Heart right ventricle (tissue), 16 donors: Measurements from ENCODE around the gene TSHR. TPM values are rescaled to one million over a fixed set of nuclear protein-coding genes. Genes with fewer than 3 reads are reported as not detected.

ENCODE experiments used
- ATAC-seq, 8 donors: fragments of 200-7000 bp; cut with Tn5 transposase; one replicate each; pipeline ENCODE4 v1.9.1; 2020; ENCODE audit warnings: mild to moderate bottlenecking in 8 of 8, moderate library complexity in 8 of 8, moderate number of reproducible peaks in 1 of 8
- DNase-seq, 2 donors: peaks; one replicate each; pipeline ENCODE4 v3.0.0-alpha.2; 2020
- H3K27ac ChIP-seq, 10 donors: fragments of 200-600 bp; sonication (generic) in 2 of 10; one replicate each; pipeline versions ENCODE4 v1.5.0 to v1.8.0; 2020 to 2022; ENCODE audit warnings: mild to moderate bottlenecking in 3 of 10
- H3K27me3 ChIP-seq, 7 donors: fragments of 200-600 bp; one replicate each; pipeline ENCODE4 v1.8.0; 2021 to 2022; ENCODE audit warnings: mild to moderate bottlenecking in 2 of 7
- H3K36me3 ChIP-seq, 9 donors: fragments of 200-600 bp; sonication (generic) in 1 of 9; one replicate each; pipeline versions ENCODE4 v1.5.0 to v1.8.0; 2020 to 2022; ENCODE audit warnings: mild to moderate bottlenecking in 2 of 9
- H3K4me1 ChIP-seq, 9 donors: fragments of 200-600 bp; sonication (generic) in 1 of 9; one replicate each; pipeline versions ENCODE4 v1.5.0 to v1.8.0; 2020 to 2022; ENCODE audit warnings: mild to moderate bottlenecking in 4 of 9
- H3K4me3 ChIP-seq, 10 donors: fragments of 200-600 bp; sonication (generic) in 2 of 10; one replicate each; pipeline versions ENCODE4 v1.5.0 to v1.8.0; 2020 to 2022; ENCODE audit warnings: mild to moderate bottlenecking in 7 of 10, moderate library complexity in 2 of 10
- H3K9me3 ChIP-seq, 11 donors: fragments of 200-600 bp in 10 of 11; sonication (generic) in 2 of 11; one replicate each; pipeline versions ENCODE4 v1.5.0 to v1.8.0; 2013 to 2022; ENCODE audit warnings: mild to moderate bottlenecking in 2 of 11, control low read depth in 1 of 11, moderate library complexity in 1 of 11
- CTCF ChIP-seq, 9 donors: fragments of 200-600 bp; sonication (generic) in 2 of 9; IDR thresholded peaks; one replicate each; pipeline versions ENCODE4 v1.5.0 to v1.8.0; 2021 to 2022; ENCODE audit warnings: antibody characterized with exemption in 9 of 9, mild to moderate bottlenecking in 5 of 9, moderate library complexity in 1 of 9
- WGBS, 2 donors: extraction: QIAGEN DNeasy Blood & Tissue Kit; methylation state at CpG; one replicate each; pipeline ENCODE4 v1.1.7; 2013; ENCODE audit warnings: inconsistent platforms in 1 of 2; 5-methylcytosine and 5-hydroxymethylcytosine counted together
- intact Hi-C, 10 donors: fragments of 100-400 bp; cut with DNase I; formaldehyde crosslinking; loops; one replicate each; pipeline versions ENCODE4 v1.11.1 to v1.14.2; 2022
- polyA plus RNA-seq, 2 donors: library from polyadenylated mRNA; stranded (reverse); fragments of 200-250 nt; gene quantifications; one replicate each; pipeline ENCODE4 v1.2.3, GENCODE V29; 2013
- total RNA-seq, 10 donors: library from RNA; stranded (reverse); fragmentation: NEBNext Ultra II Directional in 3 of 10; extraction: Animal tissue kit (Norgen Biotek cat#: 25700) in 3 of 10; gene quantifications; one replicate each; pipeline versions ENCODE4 v1.2.1 to v1.2.4, GENCODE V29; 2021 to 2023
- donor health status: Arrhythmogenic right ventricular cardiomyopathy.
- donor health status: ischemic (EF 13 %, LVEDD 7.1; RV severe dilation, severe dysfunction).
- donor health status: healthy with polysubstance abuse.
- donor health status: DM: no; HTN: yes; CAD: no.
- donor health status: DM: no; HTN: no; CAD: no.
- donor health status: ischemic (EF 25% LVEDD 6.9; RV normal size, moderate dysfunction).
- donor health status: ischemic (EF 25% LVEDD 5.7; RV mildly dilated, moderate dysfunction).
- donor health status: healthy.
- donor health status: DM: yes; HTN: yes; CAD: no.
- donor health status: Ischemic cardiomyopathy.
- donor health status: ischemic (EF 35%, LVEDD 5.7; RV mildly dilated, moderate dysfunction).
- donor health status: nonischemic (EF 11% LVEDD 7.7; RV severe dilation, severe dysfunction).
- donor health status: DM: yes; HTN: yes; CAD: no.
- donor health status: PGD.
- donor health status: ischemic (EF 29% LVEDD 5.4; RV normal size, mild dysfunction).
- donor health status: nonischemic (EF 23%, LVEDD 6.1; RV moderate dilation, normal function).

Gene TSHR
- total and polyA plus RNA-seq, 12 donors, result 0.04 TPM; not detected in 11

- 1 to 3% methylated on average over 10 of the region's 10 CpGs for WGBS, 2 donors
- H3K36me3 ChIP-seq, result no peaks in the 10 kb centered on the region
- no peaks in the 10 kb centered on the region for H3K9me3 ChIP-seq
- ATAC-seq (peak; percentile 68 to 88 (median 79)), DNase-seq (peak; percentile 71 to 74)
- H3K4me3 ChIP-seq, result peak overlapping the region; percentile 65 to 84 (median 74)
- peaks cover 0 to 33% (median 8%) of the 10 kb centered on the region in 9 donors for H3K4me1 ChIP-seq
- peak overlapping the region; percentile 87 to 98 (median 92) for H3K27ac ChIP-seq
- TF ChIP-seq CTCF (IDR thresholded peaks at IDR 0.05), result no peak
- no peaks in the 10 kb centered on the region for H3K27me3 ChIP-seq
- intact Hi-C loops, result loop anchor here in 9 of 10 donors (1.0 to 10.0 kb wide), 8 partner anchors 48 to 215 kb away; partner anchors contain the start of gene TSHR (in 5 of the 9)
These were observed 214.3 kb downstream of the TSHR start for GRCh38 chr14:81169711-81170103.

- peak; percentile 89 to 95 (median 93) for TF ChIP-seq CTCF (IDR thresholded peaks at IDR 0.05)
- DNase-seq, result peak; percentile 93
- Histone ChIP-seq H3K4me1 (peaks cover 0 to 28% (median 8%) of the 10 kb centered on the region in 9 donors), H3K27ac (peak overlapping the region; percentile 87 to 98 (median 92)), H3K27me3 (no peaks in the 10 kb centered on the region), H3K9me3 (no peaks in the 10 kb centered on the region), H3K36me3 (no peaks in the 10 kb centered on the region), H3K4me3 (peak overlapping the region; percentile 65 to 84 (median 74))
- intact Hi-C loops, result loop anchor here in 8 of 10 donors (1.0 to 10.0 kb wide), 7 partner anchors 47 to 215 kb away; partner anchors contain the start of gene TSHR (in 2 of the 8)
- WGBS, 2 donors, result 0% methylated on average over 28 of the region's 28 CpGs
- peak; percentile 98 to 100 (median 100) for ATAC-seq
These were observed 214.8 kb downstream of the TSHR start for GRCh38 chr14:81170104-81170828.

- Histone ChIP-seq H3K27me3 (no peaks in the 10 kb centered on the region), H3K36me3 (no peaks in the 10 kb centered on the region), H3K4me1 (peaks cover 0 to 29% (median 8%) of the 10 kb centered on the region in 9 donors), H3K4me3 (peak overlapping the region in 8 of 10 donors; percentile 67 to 84 (median 74)), H3K27ac (peak overlapping the region in 9 of 10 donors; percentile 89 to 98 (median 93)), H3K9me3 (no peaks in the 10 kb centered on the region)
- DNase-seq, result no peak
- no peak for ATAC-seq
- 9 to 15% methylated on average over 3 of the region's 3 CpGs for WGBS, 2 donors
- intact Hi-C loops, result loop anchor here in 8 of 10 donors (1.0 to 10.0 kb wide), 7 partner anchors 46 to 216 kb away; partner anchors contain the start of gene TSHR (in 2 of the 8)
- TF ChIP-seq CTCF (IDR thresholded peaks at IDR 0.05), result peak in 1 of 9 donors; percentile 10
These were observed 215.4 kb downstream of the TSHR start for GRCh38 chr14:81170829-81171195.

GRCh38 chr14:81172353-81172752 lies 216.9 kb downstream of the TSHR start:
- H3K27me3 ChIP-seq, result no peaks in the 10 kb centered on the region
- H3K27ac ChIP-seq, result no peak overlapping the region
- 79 to 88% methylated on average over 2 of the region's 2 CpGs for WGBS, 2 donors
- intact Hi-C loops, result loop anchor here in 6 of 10 donors (5.0 to 10.0 kb wide), 3 partner anchors 45 to 218 kb away; partner anchors contain the start of gene TSHR (in 1 of the 6)
- no peak overlapping the region for H3K4me3 ChIP-seq
- ATAC-seq, result no peak
- H3K4me1 ChIP-seq, result peaks cover 0 to 42% (median 8%) of the 10 kb centered on the region in 9 donors
- H3K36me3 ChIP-seq, result peaks cover 0 to under 1% (median 0%) of the 10 kb centered on the region in 9 donors
- no peak for DNase-seq
- H3K9me3 ChIP-seq, result no peaks in the 10 kb centered on the region
- TF ChIP-seq CTCF (IDR thresholded peaks at IDR 0.05), result no peak
